Measurements from ENCODE around the gene SYTL4.

DNA sequence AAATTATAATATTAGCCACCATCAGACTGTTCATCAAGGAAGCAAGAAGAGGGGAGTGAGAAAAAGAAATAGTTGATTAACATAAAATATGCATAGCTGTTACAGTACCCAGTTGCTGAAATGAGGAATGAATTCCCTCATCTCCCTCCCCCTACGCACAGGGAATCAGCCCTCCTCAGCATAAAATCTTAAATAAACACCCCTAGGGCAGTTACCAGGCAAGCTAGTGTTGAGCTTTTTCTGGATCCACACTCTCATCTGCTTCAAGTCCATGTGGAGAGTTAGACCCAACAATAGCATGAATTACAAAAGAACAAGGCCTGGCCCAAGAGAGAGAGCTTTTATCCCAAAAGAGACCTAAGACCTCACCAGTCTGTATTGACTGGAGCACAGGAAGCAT lies 19.0 kb upstream of the SYTL4 start:
- TF ChIP-seq, protein P1, sequence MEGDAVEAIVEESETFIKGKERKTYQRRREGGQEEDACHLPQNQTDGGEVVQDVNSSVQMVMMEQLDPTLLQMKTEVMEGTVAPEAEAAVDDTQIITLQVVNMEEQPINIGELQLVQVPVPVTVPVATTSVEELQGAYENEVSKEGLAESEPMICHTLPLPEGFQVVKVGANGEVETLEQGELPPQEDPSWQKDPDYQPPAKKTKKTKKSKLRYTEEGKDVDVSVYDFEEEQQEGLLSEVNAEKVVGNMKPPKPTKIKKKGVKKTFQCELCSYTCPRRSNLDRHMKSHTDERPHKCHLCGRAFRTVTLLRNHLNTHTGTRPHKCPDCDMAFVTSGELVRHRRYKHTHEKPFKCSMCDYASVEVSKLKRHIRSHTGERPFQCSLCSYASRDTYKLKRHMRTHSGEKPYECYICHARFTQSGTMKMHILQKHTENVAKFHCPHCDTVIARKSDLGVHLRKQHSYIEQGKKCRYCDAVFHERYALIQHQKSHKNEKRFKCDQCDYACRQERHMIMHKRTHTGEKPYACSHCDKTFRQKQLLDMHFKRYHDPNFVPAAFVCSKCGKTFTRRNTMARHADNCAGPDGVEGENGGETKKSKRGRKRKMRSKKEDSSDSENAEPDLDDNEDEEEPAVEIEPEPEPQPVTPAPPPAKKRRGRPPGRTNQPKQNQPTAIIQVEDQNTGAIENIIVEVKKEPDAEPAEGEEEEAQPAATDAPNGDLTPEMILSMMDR (IDR thresholded peaks at IDR 0.05), result no peak
- no peak for TF ChIP-seq POLR2A (IDR thresholded peaks at IDR 0.05)
- TF ChIP-seq EP300 (IDR thresholded peaks at IDR 0.05), result no peak

Data from stomach (tissue), 4 donors.